H1 (cell line): ENCODE results near the gene FBXL16. TPM values are rescaled to one million over a fixed set of nuclear protein-coding genes. Genes with fewer than 3 reads are reported as not detected.

Experiments used
- ATF2 ChIP-seq: IDR thresholded peaks from 2 replicates; pipeline ENCODE4 v1.6.1; 2012; ENCODE audit warnings: low read length, inconsistent platforms
- BACH1 ChIP-seq: IDR thresholded peaks from 2 replicates; pipeline ENCODE4 v1.6.1; 2012; ENCODE audit warnings: low read length, improper control_type of control experiment
- CHD2 ChIP-seq: IDR thresholded peaks from 2 replicates; pipeline ENCODE4 v1.6.1; 2012; ENCODE audit warnings: low read length, improper control_type of control experiment
- CTBP2 ChIP-seq: IDR thresholded peaks from 2 replicates; pipeline ENCODE4 v1.7.0; 2011; ENCODE audit warnings: borderline replicate concordance, mild to moderate bottlenecking, moderate library complexity, mixed read lengths, low read length; ENCODE audit not compliant: insufficient read depth, insufficient read length
- EZH2 ChIP-seq: fragments of 200-600 bp; sonication (generic); IDR thresholded peaks from 2 replicates; pipeline ENCODE4 v1.7.1; 2012; ENCODE audit warnings: low read depth, mild to moderate bottlenecking, moderate library complexity, low read length, inconsistent platforms; ENCODE audit not compliant: severe bottlenecking
- GTF2F1 ChIP-seq: IDR thresholded peaks from 2 replicates; pipeline ENCODE4 v1.6.1; 2012; ENCODE audit warnings: low read depth, low read length, improper control_type of control experiment, borderline replicate concordance
- HDAC2 ChIP-seq, 2 experiments: fragments of 300-600 bp in 1 of 2; sonication (generic) in 1 of 2; IDR thresholded peaks; 2 replicates each; pipeline ENCODE4 v1.6.1; 2011 to 2012; ENCODE audit warnings: low read depth in 2 of 2, low read length in 2 of 2, mild to moderate bottlenecking in 2 of 2, moderate library complexity in 2 of 2, borderline replicate concordance in 1 of 2, inconsistent platforms in 1 of 2
- HDAC6 ChIP-seq: IDR thresholded peaks from one replicate; pipeline ENCODE4 v1.7.1; 2012; ENCODE audit warnings: low read depth, mild to moderate bottlenecking, inconsistent platforms, low read length, moderate library complexity
- JUN ChIP-seq: IDR thresholded peaks from 2 replicates; pipeline ENCODE4 v1.6.1; 2011; ENCODE audit warnings: low read depth, mild to moderate bottlenecking, improper control_type of control experiment, low read length
- PHF8 ChIP-seq: fragments of 200-600 bp; sonication (generic); conservative IDR thresholded peaks from 2 replicates; pipeline ENCODE4 v1.7.1; 2012; ENCODE audit warnings: low read depth, mild to moderate bottlenecking, inconsistent platforms, low read length, moderate library complexity
- POLR2A ChIP-seq, 2 experiments: IDR thresholded peaks; 1 replicate in 1 of 2; 2 replicates in 1 of 2; pipeline ENCODE4 v1.6.1; 2011; ENCODE audit warnings: low read depth in 2 of 2, low read length in 2 of 2, mild to moderate bottlenecking in 2 of 2; ENCODE audit errors: control extremely low read depth in 1 of 2
- RAD21 ChIP-seq, 2 experiments: IDR thresholded peaks in 1 of 2; conservative IDR thresholded peaks in 1 of 2; 2 replicates each; pipeline ENCODE4 v1.6.1; 2011; ENCODE audit warnings: low read depth in 2 of 2, low read length in 2 of 2, improper control_type of control experiment in 1 of 2, inconsistent platforms in 1 of 2, mild to moderate bottlenecking in 1 of 2, moderate library complexity in 1 of 2
- RFX5 ChIP-seq: IDR thresholded peaks from 2 replicates; pipeline ENCODE4 v1.6.1; 2011; ENCODE audit warnings: low read depth, low read length, improper control_type of control experiment, borderline replicate concordance
- SAP30 ChIP-seq: fragments of 300-600 bp; sonication (generic); IDR thresholded peaks from 2 replicates; pipeline ENCODE4 v1.7.1; 2012; ENCODE audit warnings: low read length, moderate library complexity, mild to moderate bottlenecking, inconsistent platforms; ENCODE audit not compliant: insufficient read depth, insufficient replicate concordance
- SIRT6 ChIP-seq: IDR thresholded peaks from one replicate; pipeline ENCODE4 v1.7.1; 2012; ENCODE audit warnings: low read length, inconsistent platforms
- TAF7 ChIP-seq: optimal IDR thresholded peaks from 2 replicates; pipeline ENCODE3; 2011; ENCODE audit warnings: low read depth, mild to moderate bottlenecking, inconsistent platforms, low read length, moderate library complexity, borderline replicate concordance
- TEAD4 ChIP-seq: IDR thresholded peaks from 2 replicates; pipeline ENCODE4 v1.6.1; 2012; ENCODE audit warnings: low read depth, low read length, inconsistent platforms, mixed read lengths
- YY1 ChIP-seq: IDR thresholded peaks from 2 replicates; pipeline ENCODE4 v1.6.1; 2011; ENCODE audit warnings: low read depth, mild to moderate bottlenecking, low read length
- ZNF274 ChIP-seq: IDR thresholded peaks from 2 replicates; pipeline ENCODE4 v1.7.0; 2012; ENCODE audit warnings: low read length, borderline replicate concordance; ENCODE audit errors: extremely low read depth
- polyA plus RNA-seq, 7 experiments: library from polyadenylated mRNA; depleted of rRNA in 3 of 7; stranded (reverse) in 5 of 7; unstranded in 2 of 7; fragments of >200 nt in 5 of 7; fragments of 200-250 nt in 2 of 7; gene quantifications; 1 replicate in 5 of 7; 2 replicates in 1 of 7; 4 replicates in 1 of 7; pipeline versions ENCODE4 v1.2.1 to v1.2.3, GENCODE V29; 2011 to 2013; ENCODE audit warnings: missing spikeins in 2 of 7, mixed read lengths in 2 of 7
- total RNA-seq: library from RNA; stranded (reverse); fragmentation: NEBNext Ultra II Directional; extraction: Animal tissue kit (Norgen Biotek cat#: 25700); gene quantifications from 2 replicates; pipeline ENCODE4 v1.2.1, GENCODE V29; 2021

The FBXL16 gene
- total and polyA plus RNA-seq, 2 of the 8 experiments (the other 6 are each of a cell fraction or from before 2014, with no cell fraction given): 12.5 to 12.8 TPM

DNA sequence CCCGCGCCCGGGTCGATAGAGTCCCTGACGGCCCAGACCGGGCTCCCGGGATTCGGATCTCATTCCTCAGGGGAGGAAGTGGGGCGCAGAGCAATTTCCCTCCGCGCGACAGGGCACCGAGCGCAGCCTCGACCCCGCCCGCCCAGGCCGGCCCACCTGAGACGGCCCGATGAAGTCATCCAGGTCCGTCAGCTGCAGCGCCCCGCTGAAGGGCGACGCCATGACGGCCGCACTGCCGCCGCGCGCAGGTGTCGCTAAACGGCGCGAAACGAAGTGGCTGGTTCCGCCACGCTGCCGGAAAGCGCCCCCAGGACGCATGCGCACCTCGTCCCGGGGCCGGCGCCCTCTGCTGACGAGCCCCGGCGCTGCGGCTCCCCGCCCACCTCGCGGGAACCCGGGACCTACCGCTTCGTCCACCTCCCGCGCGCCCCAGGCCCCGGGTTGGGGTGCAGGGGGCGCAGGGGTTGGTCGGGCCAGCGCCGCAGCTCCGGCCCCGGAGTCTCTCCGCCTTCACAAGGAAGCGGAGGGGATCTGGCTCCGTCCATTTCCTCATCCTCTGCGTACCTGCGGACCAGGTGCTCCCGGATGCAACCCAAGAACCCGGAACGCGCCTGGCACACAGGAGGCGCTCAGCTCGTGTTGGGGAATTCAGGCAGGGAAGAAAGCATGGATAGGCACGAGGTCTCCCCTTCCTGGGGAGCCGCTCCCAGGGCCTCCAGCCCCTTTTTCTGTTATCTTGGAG is 35.3 kb upstream of the FBXL16 start, which contains the start of gene CIAO3 (continued):
- TF ChIP-seq BACH1 (0 out of 2 replicates have a peak, but pooled peaks have one; percentile 8), SIRT6 (no peak), YY1 (peak; percentile 94), HDAC6 (no peak), CHD2 (peak; percentile 53; the same call in 1 of the 2 replicates), TEAD4 (peak; percentile 16; the same call in 1 of the 2 replicates), ZNF274 (no peak), HDAC2 (IDR thresholded peaks at IDR 0.05; ENCODE audit: borderline replicate concordance in 1 of 2, low read depth in 2 of 2, low read length in 2 of 2) (0 out of 4 replicates have a peak, but pooled peaks of 1 of the 2 experiments have one; percentile 48), RFX5 (no peak), RAD21 (IDR thresholded peaks at IDR 0.05 in 1 of 2, conservative IDR thresholded peaks at IDR 0.05 in 1 of 2; ENCODE audit: low read depth in 2 of 2, low read length in 2 of 2) (no peak; a peak in 2 of 4 replicates), EZH2 (no peak), PHF8 (peak; percentile 79), POLR2A (IDR thresholded peaks at IDR 0.05; ENCODE audit: control extremely low read depth in 1 of 2, low read depth in 2 of 2, low read length in 2 of 2) (peak in 1 of 2 experiments; percentile 66; a peak in 1 of 3 replicates), TAF7 (peak; percentile 64), CTBP2 (no peak), GTF2F1 (no peak), SAP30 (no peak), ATF2 (peak; percentile 88), JUN (no peak; the same call in 1 of the 2 replicates)
- TF ChIP-seq, all 59 proteins: peak for 30
